ENCODE results near the gene ACOT4.
"Not testable (repeated sequence)": the region's sequence is repeated elsewhere in the genome, so short reads cannot be mapped to it uniquely, and the experiment has no call there.

Gene ACOT4

DNA sequence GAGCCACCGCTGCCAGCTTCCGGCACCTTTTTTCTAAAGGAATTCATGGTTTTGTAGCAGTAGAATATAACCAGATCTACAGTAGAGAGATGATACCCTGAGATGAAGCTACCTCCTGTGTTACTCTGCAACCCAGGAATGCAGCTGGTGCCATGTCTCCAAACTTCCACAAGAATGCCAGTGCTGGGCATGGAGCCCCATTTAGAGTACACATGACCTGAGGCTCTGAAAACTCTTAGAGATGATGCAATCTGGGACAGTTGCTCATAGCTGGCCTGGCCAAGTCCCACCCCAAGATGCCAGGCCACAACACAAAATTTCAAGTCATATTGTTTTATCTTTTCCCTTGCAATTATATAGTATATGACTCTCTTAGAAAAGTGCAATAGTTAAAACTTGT lies 14.5 kb upstream of the ACOT4 start:
- DNase-seq = not testable (repeated sequence)

DNA sequence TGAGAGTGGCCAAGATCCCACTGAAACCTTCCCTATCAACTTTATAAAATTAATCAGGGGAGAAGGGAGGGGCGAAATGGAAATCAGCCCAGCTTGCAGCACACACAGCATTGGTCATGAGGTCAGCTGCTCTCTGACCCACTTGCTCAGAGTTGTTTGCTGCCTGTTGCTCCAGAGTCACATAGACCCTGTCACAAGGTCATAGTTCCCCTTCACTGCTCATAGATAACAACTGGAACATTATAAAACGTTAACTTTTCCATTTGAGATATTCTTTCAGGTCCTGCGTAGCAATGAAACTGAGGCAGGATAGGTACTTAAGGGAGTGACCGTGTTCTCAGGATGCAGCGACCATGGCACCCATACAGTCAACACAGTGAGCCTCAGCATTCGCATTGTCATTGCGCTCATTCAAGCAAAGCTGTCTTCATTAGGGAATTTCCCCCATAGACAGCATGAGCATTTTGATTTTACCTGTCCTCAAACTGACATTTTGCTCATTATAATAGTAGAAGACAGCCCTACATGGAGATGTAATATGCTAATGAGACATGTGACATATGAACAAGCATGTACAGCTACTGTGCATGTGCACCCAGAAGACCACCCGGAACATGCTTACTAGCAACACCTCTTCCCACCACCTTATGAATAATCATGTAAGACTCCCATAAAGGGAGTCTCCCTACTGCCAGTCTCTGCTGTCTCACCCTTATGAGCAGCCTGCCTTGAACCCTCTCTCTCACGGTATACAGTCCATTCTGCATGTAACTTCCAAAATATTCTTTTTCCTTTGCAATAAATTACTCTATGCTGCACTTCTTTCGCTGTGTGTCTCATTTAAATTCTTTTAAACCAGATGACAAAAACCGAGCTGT lies 9.3 kb upstream of the ACOT4 start:
- DNase-seq = peak; percentile 62 to 74

DNA sequence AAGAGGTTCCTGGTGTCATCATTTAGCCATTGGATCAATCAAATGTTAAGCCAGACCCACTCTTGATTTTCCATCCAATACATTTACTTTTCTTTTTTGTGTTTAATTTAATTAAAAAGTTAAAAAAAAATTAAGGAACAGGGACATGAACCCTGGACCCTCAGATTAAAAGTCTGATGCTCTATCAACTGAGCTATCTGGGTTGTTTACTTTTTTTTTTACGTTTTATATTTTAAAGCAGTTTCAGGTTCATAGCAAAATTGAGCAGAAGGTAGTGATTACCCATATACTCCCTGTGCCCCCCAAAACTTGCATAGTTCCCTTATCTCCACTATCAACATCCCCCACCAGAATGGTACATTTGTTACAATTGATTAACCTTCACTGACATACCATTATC lies 3.0 kb upstream of the ACOT4 start:
- DNase-seq = no peak

- DNase-seq = no peak
Measured at GRCh38 chr14:73589116-73589515, 2.6 kb upstream of the ACOT4 start.

DNA sequence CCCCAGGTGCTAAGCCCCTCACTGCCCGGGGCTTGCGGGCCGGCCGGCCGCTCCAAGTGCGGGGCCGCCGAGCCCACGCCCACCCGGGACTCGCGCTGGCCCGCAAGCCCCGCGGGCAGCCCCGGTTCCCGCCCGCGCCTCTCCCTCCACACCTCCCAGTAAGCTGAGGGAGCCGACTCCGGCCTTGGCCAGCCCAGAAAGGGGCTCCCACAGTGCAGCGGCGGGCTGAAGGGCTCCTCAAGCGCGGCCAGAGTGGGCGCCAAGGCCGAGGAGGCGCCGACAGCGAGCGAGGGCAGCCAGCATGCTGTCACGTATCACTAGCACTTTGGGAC lies 1.0 kb upstream of the ACOT4 start:
- not testable (repeated sequence) for DNase-seq

DNA sequence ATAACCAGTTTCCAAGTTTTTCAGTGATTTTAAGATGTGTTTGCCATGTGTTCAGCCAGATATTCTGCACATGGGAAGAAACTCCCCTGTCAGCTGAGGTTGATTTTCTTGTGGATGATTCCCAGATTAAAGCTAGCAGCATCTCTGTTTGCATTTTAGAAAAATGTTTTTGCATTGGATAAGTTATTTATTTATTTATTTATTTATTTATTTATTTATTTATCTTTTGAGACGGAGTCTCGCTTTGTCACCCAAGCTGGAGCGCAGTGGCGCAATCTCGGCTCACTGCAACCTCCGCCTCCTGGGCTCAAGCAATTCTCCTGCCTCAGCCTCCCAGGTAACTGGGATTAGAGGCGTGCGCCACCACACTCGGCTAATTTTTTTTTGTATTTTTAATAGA lies 2.8 kb downstream of the ACOT4 start:
- no peak for DNase-seq

DNA sequence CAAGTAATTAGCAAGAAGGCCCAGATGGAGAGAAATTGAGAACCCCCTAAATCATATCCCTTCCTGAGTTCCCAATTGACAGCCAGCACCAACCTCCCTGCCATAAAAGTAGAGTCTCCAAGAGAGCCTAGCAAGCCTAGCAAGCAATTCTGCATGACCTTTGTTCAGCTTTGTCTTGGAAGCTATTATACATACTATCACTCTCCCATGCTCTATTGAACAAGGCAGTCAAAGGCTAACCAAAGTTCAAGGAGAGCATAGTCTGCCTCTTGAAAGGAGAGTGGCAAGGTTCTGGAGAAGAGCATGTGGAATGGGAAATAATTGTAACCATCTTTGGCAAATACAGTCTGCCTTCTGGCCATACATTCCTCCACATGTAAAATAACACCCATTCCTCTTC lies 7.8 kb downstream of the ACOT4 start:
- DNase-seq = no peak

DNA sequence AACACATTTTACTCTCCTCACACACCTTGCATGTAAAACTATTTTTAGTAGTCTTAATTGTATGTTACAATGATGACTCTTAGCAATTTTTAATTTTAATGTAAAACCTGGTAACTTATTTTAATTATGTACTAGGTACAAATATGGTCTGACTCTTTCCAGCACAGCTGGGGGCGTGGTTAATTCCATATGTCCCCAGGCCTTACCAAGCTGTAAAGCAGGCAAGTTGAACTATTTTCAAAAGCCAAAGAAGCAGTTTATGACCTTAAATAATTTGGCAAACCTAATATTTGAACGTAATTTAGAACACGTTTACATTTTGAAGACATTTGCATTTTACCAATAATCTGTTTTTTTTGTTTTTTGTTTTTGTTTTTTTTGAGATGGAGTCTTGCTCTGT lies 11.3 kb downstream of the ACOT4 start:
- no peak for DNase-seq

DNA sequence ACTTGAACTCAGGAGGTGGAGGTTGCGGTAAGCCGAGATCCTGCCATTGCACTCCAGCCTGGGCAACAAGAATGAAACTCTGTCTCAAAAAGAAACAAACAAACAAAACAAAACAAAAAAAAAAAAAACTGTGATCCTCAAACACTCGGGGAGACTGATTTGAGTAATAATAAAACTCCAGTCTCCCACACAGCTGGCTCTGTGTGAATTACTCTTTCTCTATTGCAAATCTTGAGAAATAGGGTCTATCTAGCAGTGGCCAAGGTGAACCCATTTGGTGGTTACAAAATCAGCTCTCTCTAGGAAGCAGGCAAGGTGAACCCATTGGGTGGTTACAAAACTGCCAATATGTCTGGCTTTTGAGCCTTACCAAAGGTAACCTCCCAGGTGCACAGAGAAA lies 14.6 kb downstream of the ACOT4 start:
- DNase-seq = no peak

DNA sequence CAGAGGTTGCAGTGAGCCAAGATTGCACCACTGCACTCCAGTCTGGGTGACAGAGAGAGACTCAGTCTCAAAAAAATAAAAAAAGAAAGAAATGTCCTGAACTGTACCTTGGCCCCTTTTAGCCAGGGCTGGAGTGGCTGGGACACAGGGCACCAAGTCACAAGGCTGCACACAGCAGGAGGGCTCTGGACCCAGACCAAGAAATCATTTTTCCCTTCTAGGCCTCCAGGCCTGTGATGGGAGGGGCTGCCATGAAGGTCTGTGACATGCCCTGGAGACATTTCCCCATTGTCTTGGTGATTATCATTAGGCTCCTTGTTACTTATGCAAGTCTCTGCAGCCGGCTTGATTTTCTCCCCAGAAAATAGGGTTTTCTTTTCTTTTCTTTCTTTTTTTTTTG lies 15.6 kb downstream of the ACOT4 start:
- DNase-seq = no peak

DNA sequence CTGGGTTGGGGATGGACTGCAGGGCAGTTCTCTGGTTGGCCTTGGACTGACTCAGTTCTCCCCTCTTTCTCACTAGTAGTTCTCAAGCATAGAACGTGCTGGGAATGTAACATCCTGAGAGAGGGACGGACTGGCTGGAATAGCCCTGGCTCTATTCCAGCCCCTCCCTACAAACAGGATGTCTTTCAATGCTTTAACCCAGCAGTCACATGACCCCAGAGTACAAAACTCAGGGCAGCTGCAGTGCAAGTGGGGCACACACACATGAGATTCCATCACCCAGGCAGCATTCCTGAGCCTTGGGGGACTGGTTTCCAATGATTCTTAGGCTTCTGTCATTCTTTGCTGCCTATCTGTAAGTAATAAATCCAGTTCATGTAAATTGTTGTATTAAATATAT lies 19.0 kb downstream of the ACOT4 start:
- no peak for DNase-seq

DNA sequence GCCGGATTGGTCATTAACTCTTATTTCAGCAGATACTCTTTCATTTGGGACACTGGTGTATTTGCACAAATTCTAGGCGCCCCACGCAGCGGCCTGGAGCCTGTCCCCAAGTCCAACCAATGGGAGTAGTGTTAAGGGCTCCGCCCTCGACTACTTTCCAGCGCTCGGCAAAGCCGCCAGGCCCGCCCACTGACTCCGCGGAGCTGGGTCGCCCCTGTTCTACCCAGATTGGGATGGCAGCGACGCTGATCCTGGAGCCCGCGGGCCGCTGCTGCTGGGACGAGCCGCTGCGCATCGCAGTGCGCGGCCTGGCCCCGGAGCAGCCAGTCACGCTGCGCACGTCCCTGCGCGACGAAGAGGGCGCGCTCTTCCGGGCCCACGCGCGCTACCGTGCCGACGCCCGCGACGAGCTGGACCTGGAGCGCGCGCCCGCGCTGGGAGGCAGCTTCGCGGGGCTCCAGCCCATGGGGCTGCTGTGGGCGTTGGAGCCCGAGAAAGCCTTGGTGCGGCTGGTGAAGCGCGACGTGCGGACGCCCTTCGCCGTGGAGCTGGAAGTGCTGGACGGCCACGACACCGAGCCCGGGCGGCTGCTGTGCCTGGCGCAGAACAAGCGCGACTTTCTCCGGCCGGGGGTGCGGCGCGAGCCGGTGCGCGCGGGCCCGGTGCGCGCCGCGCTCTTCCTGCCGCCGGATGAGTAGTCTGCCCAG lies 20.8 kb downstream of the ACOT4 start, which contains the start of gene ACOT6:
Gene ACOT6 (plus strand): TSS at position 179 of the 707 bp plus-strand sequence. CDS start 55 bp downstream, at position 234.
- peak; percentile 68 to 83 for DNase-seq

- DNase-seq = no peak
Measured at GRCh38 chr14:73613046-73613383, 21.3 kb downstream of the ACOT4 start.

- DNase-seq = no peak
Measured at GRCh38 chr14:73613419-73613963, 21.8 kb downstream of the ACOT4 start.

- no peak for DNase-seq
Measured at GRCh38 chr14:73616831-73617230, 25.2 kb downstream of the ACOT4 start.

GRCh38 chr14:73619524-73619923 lies 27.9 kb downstream of the ACOT4 start:
- no peak for DNase-seq

GRCh38 chr14:73620268-73620667 lies 28.6 kb downstream of the ACOT4 start:
- peak; percentile 13 to 40 for DNase-seq

GRCh38 chr14:73623504-73624054 lies 31.9 kb downstream of the ACOT4 start:
- DNase-seq = peak; percentile 15 to 48

DNA sequence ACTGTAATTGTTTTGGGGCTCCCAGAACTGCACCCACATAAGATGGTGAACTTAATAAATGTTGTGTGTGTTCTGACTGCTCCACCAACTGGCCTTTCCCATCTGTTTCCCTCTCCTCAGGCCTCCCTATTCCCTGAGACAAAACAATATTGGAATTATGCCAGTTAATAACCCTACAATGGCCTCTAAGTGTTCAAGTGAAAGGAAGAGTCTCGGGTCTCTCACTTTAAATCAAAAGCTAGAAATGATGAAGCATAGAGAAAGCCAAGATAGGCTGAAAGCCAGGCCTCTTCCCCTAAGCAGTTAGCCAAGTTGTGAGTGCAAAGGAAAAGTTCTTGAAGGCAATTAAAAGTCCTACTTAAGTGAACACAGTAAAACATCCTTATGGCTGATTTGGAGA lies 34.0 kb downstream of the ACOT4 start:
- no peak for DNase-seq

GRCh38 chr14:73627151-73627558 lies 35.5 kb downstream of the ACOT4 start:
- DNase-seq = peak; percentile 87 to 89

GRCh38 chr14:73630009-73630780 lies 38.5 kb downstream of the ACOT4 start:
- no peak for DNase-seq

DNA sequence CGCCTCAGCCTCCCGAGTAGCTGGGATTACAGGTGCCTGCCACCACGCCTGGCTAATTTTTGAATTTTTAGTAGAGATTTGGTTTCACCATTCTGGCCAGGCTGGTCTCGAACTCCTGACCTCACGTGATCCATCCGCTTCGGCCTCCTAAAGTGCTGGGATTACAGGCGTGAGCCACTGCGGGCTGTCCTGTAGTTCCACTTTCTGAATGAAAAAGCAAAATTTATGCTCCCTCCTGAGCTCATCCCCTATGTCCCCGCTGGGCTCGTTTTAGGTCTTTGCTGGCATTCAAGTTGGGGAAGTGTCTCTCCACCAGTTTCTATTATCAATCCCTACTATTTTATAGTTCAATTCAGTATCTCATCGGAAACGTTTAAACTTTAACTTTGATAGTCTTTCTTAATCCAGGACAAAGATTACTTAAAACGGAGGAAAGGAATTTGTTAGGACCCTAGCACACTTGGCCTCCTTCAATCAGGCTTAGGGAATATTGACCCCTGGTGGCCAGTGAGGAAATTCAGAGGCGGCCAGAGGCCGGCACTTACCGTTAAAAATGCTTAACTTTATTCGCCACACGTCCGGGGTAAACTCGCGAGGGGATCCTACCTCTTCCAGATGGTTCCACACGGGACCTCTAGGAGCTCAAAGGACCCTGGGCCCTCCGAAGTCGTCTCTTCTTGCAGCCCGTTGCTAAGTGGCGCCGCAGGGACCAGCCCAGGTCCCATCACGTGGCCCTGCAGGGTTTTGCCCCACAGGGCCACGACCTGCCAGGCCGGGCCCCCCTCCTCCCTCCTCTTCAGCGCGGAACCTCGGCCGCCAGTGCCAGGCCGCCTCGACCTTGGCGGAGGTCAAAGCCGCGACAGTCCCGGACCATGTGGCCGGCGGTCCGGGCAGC lies 41.7 kb downstream of the ACOT4 start:
- DNase-seq = peak; percentile 79
